ENCODE data around the gene MTA1.

DNA sequence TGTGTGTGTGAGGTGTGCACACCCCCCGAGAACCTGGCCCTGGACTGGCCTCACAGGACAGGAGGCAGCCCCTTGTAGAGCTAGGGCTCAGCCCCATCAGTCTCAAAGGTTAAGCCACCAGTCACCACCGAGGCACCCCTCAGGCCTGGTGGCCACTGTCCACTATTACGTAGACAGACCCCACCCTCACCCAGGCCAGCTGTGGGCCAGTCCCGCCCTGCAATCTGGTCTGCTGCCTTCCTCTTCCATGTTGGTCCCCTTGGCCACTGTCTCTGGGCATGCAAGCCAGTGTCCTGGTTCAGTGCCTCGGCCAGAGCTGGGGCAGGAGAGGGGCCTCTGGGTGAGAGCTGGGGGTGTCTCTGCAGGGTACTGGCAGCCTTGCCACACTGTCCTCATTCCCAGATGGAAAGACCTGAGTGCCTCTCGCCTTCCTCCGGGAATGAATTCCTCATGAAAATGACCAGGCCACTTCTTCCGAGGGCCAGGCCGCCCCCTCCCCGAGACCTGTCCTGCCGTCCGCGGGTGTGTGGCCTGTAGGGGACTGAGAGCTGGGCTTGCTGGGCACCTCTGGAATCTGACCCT, 22.2 kb upstream of the MTA1 start:
- TF ChIP-seq, protein P1, sequence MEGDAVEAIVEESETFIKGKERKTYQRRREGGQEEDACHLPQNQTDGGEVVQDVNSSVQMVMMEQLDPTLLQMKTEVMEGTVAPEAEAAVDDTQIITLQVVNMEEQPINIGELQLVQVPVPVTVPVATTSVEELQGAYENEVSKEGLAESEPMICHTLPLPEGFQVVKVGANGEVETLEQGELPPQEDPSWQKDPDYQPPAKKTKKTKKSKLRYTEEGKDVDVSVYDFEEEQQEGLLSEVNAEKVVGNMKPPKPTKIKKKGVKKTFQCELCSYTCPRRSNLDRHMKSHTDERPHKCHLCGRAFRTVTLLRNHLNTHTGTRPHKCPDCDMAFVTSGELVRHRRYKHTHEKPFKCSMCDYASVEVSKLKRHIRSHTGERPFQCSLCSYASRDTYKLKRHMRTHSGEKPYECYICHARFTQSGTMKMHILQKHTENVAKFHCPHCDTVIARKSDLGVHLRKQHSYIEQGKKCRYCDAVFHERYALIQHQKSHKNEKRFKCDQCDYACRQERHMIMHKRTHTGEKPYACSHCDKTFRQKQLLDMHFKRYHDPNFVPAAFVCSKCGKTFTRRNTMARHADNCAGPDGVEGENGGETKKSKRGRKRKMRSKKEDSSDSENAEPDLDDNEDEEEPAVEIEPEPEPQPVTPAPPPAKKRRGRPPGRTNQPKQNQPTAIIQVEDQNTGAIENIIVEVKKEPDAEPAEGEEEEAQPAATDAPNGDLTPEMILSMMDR (IDR thresholded peaks at IDR 0.05): no peak
- TF ChIP-seq EP300 (IDR thresholded peaks at IDR 0.05): no peak

All from stomach (tissue), 4 donors.